ENCODE results near the gene SLC26A4.

The SLC26A4 gene

GRCh38 chr7:107661081-107661864 lies 645 bp downstream of the SLC26A4 start:
- DNase-seq, result peak; percentile 27

GRCh38 chr7:107661865-107662379 lies 1.3 kb downstream of the SLC26A4 start:
- DNase-seq, result no peak

GRCh38 chr7:107663196-107663595 lies 2.6 kb downstream of the SLC26A4 start:
- DNase-seq, result no peak

- DNase-seq, result no peak
These were observed 6.2 kb downstream of the SLC26A4 start for GRCh38 chr7:107666790-107667189.

GRCh38 chr7:107667341-107667740 lies 6.7 kb downstream of the SLC26A4 start:
- DNase-seq, result no peak

- DNase-seq, result no peak
These were observed 7.7 kb downstream of the SLC26A4 start for GRCh38 chr7:107668296-107668695.

- no peak for DNase-seq
These were observed 11.6 kb downstream of the SLC26A4 start for GRCh38 chr7:107672183-107672582.

- DNase-seq, result no peak
These were observed 15.6 kb downstream of the SLC26A4 start for GRCh38 chr7:107676249-107676648.

- no peak for DNase-seq
These were observed 17.6 kb downstream of the SLC26A4 start for GRCh38 chr7:107678110-107678753.

GRCh38 chr7:107680478-107680877 lies 19.9 kb downstream of the SLC26A4 start:
- DNase-seq, result no peak

GRCh38 chr7:107682886-107683285 lies 22.3 kb downstream of the SLC26A4 start:
- DNase-seq, result no peak

- DNase-seq, result no peak
These were observed 23.7 kb downstream of the SLC26A4 start for GRCh38 chr7:107684287-107684686.

GRCh38 chr7:107684947-107685463 lies 24.4 kb downstream of the SLC26A4 start:
- no peak for DNase-seq

- DNase-seq, result no peak
These were observed 26.3 kb downstream of the SLC26A4 start for GRCh38 chr7:107686816-107687387.

- DNase-seq, result no peak
These were observed 27.0 kb downstream of the SLC26A4 start for GRCh38 chr7:107687656-107688055.

- DNase-seq, result no peak
These were observed 28.9 kb downstream of the SLC26A4 start for GRCh38 chr7:107689553-107689952.

GRCh38 chr7:107690084-107690483 lies 29.5 kb downstream of the SLC26A4 start:
- no peak for DNase-seq

- no peak for DNase-seq
These were observed 30.0 kb downstream of the SLC26A4 start for GRCh38 chr7:107690611-107691010.

- DNase-seq, result no peak
These were observed 31.1 kb downstream of the SLC26A4 start for GRCh38 chr7:107691716-107692115.

- DNase-seq, result no peak
These were observed 31.9 kb downstream of the SLC26A4 start for GRCh38 chr7:107692501-107692900.

- no peak for DNase-seq
These were observed 32.8 kb downstream of the SLC26A4 start for GRCh38 chr7:107693396-107693795.

GRCh38 chr7:107694386-107694785 lies 33.8 kb downstream of the SLC26A4 start:
- peak; percentile 6 for DNase-seq

- no peak for DNase-seq
These were observed 35.8 kb downstream of the SLC26A4 start for GRCh38 chr7:107696330-107696946.
